Activated CD4-positive, alpha-beta T cell treated with anti-CD3 and anti-CD28 coated beads for 36 hours (primary cell): Measurements from ENCODE around the gene IL17RE. TPM values are rescaled to one million over a fixed set of nuclear protein-coding genes. Genes with fewer than 3 reads are reported as not detected.

Experiments
- ATAC-seq: fragments of 200-7000 bp; cut with Tn5 transposase; one replicate; pipeline ENCODE4 v1.10.0; 2021; ENCODE audit warnings: mild to moderate bottlenecking, moderate library complexity
- CTCF ChIA-PET: fragments of 350-600 bp; sonication (Branson Sonifier 250); formaldehyde crosslinking; loops from one replicate; lab custom pipeline; 2021; ENCODE audit warnings: antibody characterized with exemption; lab: Charles Lee
- POLR2A ChIA-PET: fragments of 350-600 bp; sonication (Branson Sonifier 250); formaldehyde crosslinking; loops from one replicate; lab custom pipeline; 2021; ENCODE audit warnings: antibody characterized with exemption, inconsistent platforms; lab: Charles Lee
- DNase-seq: peaks from one replicate; pipeline ENCODE4 v3.0.0-alpha.2; 2020
- H3K27ac Mint-ChIP-seq: one replicate; pipeline ENCODE4 v1.8.0; 2021; ENCODE audit warnings: mixed read lengths
- H3K27me3 Mint-ChIP-seq: one replicate; pipeline ENCODE4 v1.8.0; 2021; ENCODE audit warnings: mixed read lengths
- H3K36me3 Mint-ChIP-seq: one replicate; pipeline ENCODE4 v1.8.0; 2021; ENCODE audit warnings: low read depth, mixed read lengths
- H3K4me1 Mint-ChIP-seq: one replicate; pipeline ENCODE4 v1.8.0; 2021; ENCODE audit warnings: mixed read lengths
- H3K4me3 Mint-ChIP-seq: one replicate; pipeline ENCODE4 v1.8.0; 2021; ENCODE audit warnings: mild to moderate bottlenecking, moderate library complexity, mixed read lengths
- H3K9me3 Mint-ChIP-seq: one replicate; pipeline ENCODE4 v1.8.0; 2021; ENCODE audit warnings: low read depth, mixed read lengths
- intact Hi-C, 2 experiments: fragments of 100-400 bp; cut with DNase I in 1 of 2; cut with micrococcal nuclease in 1 of 2; formaldehyde crosslinking; loops; one replicate each; pipeline versions ENCODE4 v1.14.2 to v1.15.1; 2022 to 2024; cut with DNase I, micrococcal nuclease
- total RNA-seq, 2 experiments: library from RNA; stranded (reverse); gene quantifications; one replicate each; pipeline ENCODE4 v1.2.3, GENCODE V29; 2021

Gene IL17RE
- total RNA-seq, 2 experiments from 2014 or later: 2.3 to 3.1 TPM

- Mint-ChIP-seq H3K9me3 (no peaks in the 10 kb centered on the region), H3K36me3 (peaks cover 11% of the 10 kb centered on the region), H3K27ac (no peak overlapping the region), H3K4me3 (no peak overlapping the region), H3K27me3 (no peaks in the 10 kb centered on the region), H3K4me1 (no peaks in the 10 kb centered on the region)
- ChIA-PET POLR2A (no interaction called here), CTCF (interaction anchor here (0.5 to 0.6 kb wide), 2 partner anchors 19 to 33 kb away, joined by 3 read pairs; no protein-coding TSS in a partner anchor)
- DNase-seq (no peak), ATAC-seq (no peak)
- intact Hi-C loops: no loop called here
Measured at GRCh38 chr3:9965200-9965875, 62.7 kb downstream of the IL17RE start.

Other genes with a start within 250 kb of the IL17RE start
- gene CPNE9, start 199.0 kb upstream of the IL17RE start, total RNA-seq: under 1 TPM; 0.14 to 0.30 TPM
- 10 to 100 TPM; 23.3 to 25.9 TPM for gene BRPF1, start 171.1 kb upstream of the IL17RE start, total RNA-seq
- gene OGG1, start 152.9 kb upstream of the IL17RE start, total RNA-seq: 10 to 100 TPM; 36.4 to 61.6 TPM
- gene CAMK1, start 132.9 kb upstream of the IL17RE start, total RNA-seq: 10 to 100 TPM; 48.4 to 53.1 TPM
- gene TADA3, start 110.4 kb upstream of the IL17RE start, total RNA-seq: 10 to 100 TPM; 80.7 to 96.4 TPM
- 100 to 1,000 TPM; 164 to 231 TPM for gene ARPC4, start 109.8 kb upstream of the IL17RE start, total RNA-seq
- gene TTLL3, start 92.6 kb upstream of the IL17RE start, total RNA-seq: 10 to 100 TPM; 47.5 to 49.8 TPM
- gene RPUSD3, start 58.8 kb upstream of the IL17RE start, total RNA-seq: 10 to 100 TPM; 79.2 to 81.5 TPM
- gene CIDEC, start 22.6 kb upstream of the IL17RE start, total RNA-seq: not detected
- gene JAGN1, start 12.2 kb upstream of the IL17RE start, total RNA-seq: 10 to 100 TPM; 27.1 to 33.0 TPM
- under 1 TPM; 0.25 to 0.50 TPM for gene IL17RC, start 14.2 kb downstream of the IL17RE start, total RNA-seq
- 10 to 100 TPM; 12.6 to 14.7 TPM for gene CRELD1, start 31.0 kb downstream of the IL17RE start, total RNA-seq
- gene PRRT3, start 49.6 kb downstream of the IL17RE start, total RNA-seq: 1 to 10 TPM; 8.1 to 9.7 TPM
- 10 to 100 TPM; 37.2 to 38.4 TPM for gene EMC3, start 84.0 kb downstream of the IL17RE start, total RNA-seq
- gene FANCD2, start 123.6 kb downstream of the IL17RE start, total RNA-seq: 10 to 100 TPM; 86.4 to 87.7 TPM
- not detected for gene FANCD2OS, start 205.4 kb downstream of the IL17RE start, total RNA-seq
- 10 to 100 TPM; 83.4 to 86.6 TPM for gene BRK1, start 212.8 kb downstream of the IL17RE start, total RNA-seq
- gene VHL, start 238.9 kb downstream of the IL17RE start, total RNA-seq: 10 to 100 TPM; 49.8 to 52.4 TPM